GM23248 (cell line): ENCODE data around the gene ENG.

ENCODE experiments used
- EZH2 ChIP-seq: fragments of 200-600 bp; sonication (generic); IDR thresholded peaks from 2 replicates; pipeline ENCODE4 v1.6.1; 2018; ENCODE audit warnings: antibody characterized with exemption, mild to moderate bottlenecking; ENCODE audit not compliant: insufficient read depth, poor library complexity, severe bottlenecking
- EZH2phosphoT487 ChIP-seq: fragments of 200-600 bp; sonication (generic); IDR thresholded peaks from 2 replicates; pipeline ENCODE4 v1.6.1; 2018; ENCODE audit warnings: antibody characterized with exemption, moderate library complexity, mild to moderate bottlenecking, low read depth; ENCODE audit not compliant: insufficient read depth

- TF ChIP-seq EZH2 = no peak
- no peak for TF ChIP-seq EZH2phosphoT487
These were observed 29.0 kb downstream of the ENG start for GRCh38 chr9:127825319-127826051.
